Measurements from ENCODE around the gene CIAO1. TPM values are rescaled to one million over a fixed set of nuclear protein-coding genes. Genes with fewer than 3 reads are reported as not detected.
"Not testable (repeated sequence)": the region's sequence is repeated elsewhere in the genome, so short reads cannot be mapped to it uniquely, and the experiment has no call there.

Gene CIAO1
- total RNA-seq = 100 to 1,000 TPM in 2 of 3 donors, 10 to 100 TPM in 1; 74.9 to 109 (median 106) TPM
- 74.2 TPM for total RNA-seq (2013)

GRCh38 chr2:96265840-96266679 is at the start of gene CIAO1, which contains the start of gene TMEM127:
TSS of gene CIAO1 (plus strand) at chr2:96266225. CDS start at chr2:96266351, 126 bp downstream.
TSS of gene TMEM127 (minus strand) at chr2:96265997. CDS start at chr2:96265381, 616 bp downstream.
- Mint-ChIP-seq H3K36me3 (peaks cover 8% of the 10 kb centered on the region), H3K27me3 (ENCODE audit: low read depth in 2 of 2) (no peaks in the 10 kb centered on the region), H3K4me1 (peaks cover 39 to 45% of the 10 kb centered on the region in 2 donors), H3K27ac (peak within 1 kb of the TSS; percentile 92), H3K4me3 (peak within 1 kb of the TSS; percentile 97), H3K9me3 (no peaks in the 10 kb centered on the region)
- ATAC-seq = peak; percentile 92 to 98 (median 93)
- peak; percentile 25 for TF ChIP-seq CTCF (IDR thresholded peaks at IDR 0.05)
- Histone ChIP-seq H3K27me3 (ENCODE audit: control insufficient read depth, insufficient read depth, low read length) (no peaks in the 10 kb centered on the region), H3K4me1 (ENCODE audit: control insufficient read depth, insufficient read depth, low read length) (peaks cover 41% of the 10 kb centered on the region), H3K4me3 (ENCODE audit: low read length) (peak within 1 kb of the TSS; percentile 83), H3K36me3 (ENCODE audit: control insufficient read depth, insufficient read depth, low read length) (peaks cover 26% of the 10 kb centered on the region), H3K27ac (ENCODE audit: low read length) (peak within 1 kb of the TSS; percentile 85), H3K9me3 (ENCODE audit: control insufficient read depth, insufficient read depth, low read length) (no peaks in the 10 kb centered on the region)
- under 1% methylated on average over 81 of the region's 81 CpGs for WGBS (ENCODE audit: insufficient coverage)
- peak; percentile 97 for DNase-seq
- intact Hi-C loops (cut with micrococcal nuclease) = loop anchor here (2.0 to 10.0 kb wide), 6 partner anchors 39 to 241 kb away; partner anchors contain the start of genes DUSP2, NEURL3, SNRNP200 and STARD7

- Histone ChIP-seq H3K9me3 (ENCODE audit: control insufficient read depth, insufficient read depth, low read length) (no peaks in the 10 kb centered on the region), H3K27ac (ENCODE audit: low read length) (no peak overlapping the region), H3K27me3 (ENCODE audit: control insufficient read depth, insufficient read depth, low read length) (no peaks in the 10 kb centered on the region), H3K4me1 (ENCODE audit: control insufficient read depth, insufficient read depth, low read length) (no peaks in the 10 kb centered on the region), H3K4me3 (ENCODE audit: low read length) (no peak overlapping the region), H3K36me3 (ENCODE audit: control insufficient read depth, insufficient read depth, low read length) (no peaks in the 10 kb centered on the region)
- H3K4me1 Mint-ChIP-seq = no peaks in the 10 kb centered on the region
- H3K36me3 Mint-ChIP-seq = no peaks in the 10 kb centered on the region
- TF ChIP-seq CTCF (IDR thresholded peaks at IDR 0.05) = no peak
- no peaks in the 10 kb centered on the region for H3K9me3 Mint-ChIP-seq
- intact Hi-C loops (cut with micrococcal nuclease) = no loop called here
- H3K4me3 Mint-ChIP-seq = no peak overlapping the region
- H3K27ac Mint-ChIP-seq = no peak overlapping the region
- no peaks in the 10 kb centered on the region for H3K27me3 Mint-ChIP-seq (ENCODE audit: low read depth in 2 of 2)
- WGBS (ENCODE audit: insufficient coverage) = 88% methylated on average over 10 of the region's 13 CpGs
- DNase-seq (no peak), ATAC-seq (no peak)
These were observed 47.4 kb upstream of the CIAO1 start for GRCh38 chr2:96218508-96219131.

DNA sequence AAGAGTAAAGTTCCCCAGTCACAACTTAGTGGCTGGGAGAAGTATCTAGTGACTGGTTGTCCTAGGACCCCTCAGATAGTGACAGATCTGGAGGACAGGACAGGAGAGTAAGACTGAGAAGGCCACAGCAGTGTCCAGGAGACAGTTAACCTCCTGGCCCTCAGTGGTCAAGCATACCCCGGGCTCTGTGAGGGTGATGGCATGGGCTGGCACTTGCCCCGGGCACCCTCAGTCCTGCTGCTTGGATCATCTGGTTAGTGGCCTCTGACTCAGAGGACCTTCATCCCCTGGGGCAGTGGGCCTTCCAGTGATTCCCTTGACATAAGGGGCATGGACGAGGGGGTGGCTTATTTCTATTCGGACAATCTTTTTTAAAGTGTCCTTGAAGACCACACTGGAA is 46.1 kb upstream of the CIAO1 start:
- DNase-seq; H3K36me3 Mint-ChIP-seq; H3K4me3 Mint-ChIP-seq; H3K27me3 Mint-ChIP-seq (ENCODE audit: low read depth in 2 of 2); ATAC-seq; H3K9me3 ChIP-seq (ENCODE audit: control insufficient read depth, insufficient read depth, low read length); intact Hi-C loops (cut with micrococcal nuclease); H3K9me3 Mint-ChIP-seq; H3K36me3 ChIP-seq (ENCODE audit: control insufficient read depth, insufficient read depth, low read length); H3K4me3 ChIP-seq (ENCODE audit: low read length); H3K4me1 ChIP-seq (ENCODE audit: control insufficient read depth, insufficient read depth, low read length); H3K27ac ChIP-seq (ENCODE audit: low read length); H3K27me3 ChIP-seq (ENCODE audit: control insufficient read depth, insufficient read depth, low read length); H3K27ac Mint-ChIP-seq; H3K4me1 Mint-ChIP-seq: not testable (repeated sequence)
- WGBS (ENCODE audit: insufficient coverage) = 94% methylated on average over 4 of the region's 4 CpGs

GRCh38 chr2:96221106-96221505 is 44.9 kb upstream of the CIAO1 start:
- DNase-seq; H3K36me3 Mint-ChIP-seq; H3K36me3 ChIP-seq (ENCODE audit: control insufficient read depth, insufficient read depth, low read length); H3K4me3 Mint-ChIP-seq; H3K27me3 ChIP-seq (ENCODE audit: control insufficient read depth, insufficient read depth, low read length); H3K27ac Mint-ChIP-seq; H3K4me1 Mint-ChIP-seq; ATAC-seq; H3K27ac ChIP-seq (ENCODE audit: low read length); H3K27me3 Mint-ChIP-seq (ENCODE audit: low read depth in 2 of 2); H3K4me1 ChIP-seq (ENCODE audit: control insufficient read depth, insufficient read depth, low read length); H3K9me3 Mint-ChIP-seq; H3K4me3 ChIP-seq (ENCODE audit: low read length); intact Hi-C loops (cut with micrococcal nuclease); H3K9me3 ChIP-seq (ENCODE audit: control insufficient read depth, insufficient read depth, low read length): not testable (repeated sequence)
- WGBS (ENCODE audit: insufficient coverage) = 100% methylated on average over 1 of the region's 1 CpG

Measured in natural killer cell (primary cell).